ENCODE data around the gene PDIA4. TPM values are rescaled to one million over a fixed set of nuclear protein-coding genes. Genes with fewer than 3 reads are reported as not detected.

Gene PDIA4
- total RNA-seq, 1 experiment from 2014 or later = 281 TPM

GRCh38 chr7:149007146-149007545 is 21.2 kb downstream of the PDIA4 start:
- ChIA-PET CTCF (interaction anchor here (0.6 to 1.1 kb wide), 4 partner anchors 14 to 61 kb away, joined by 4 to 5 read pairs (median 4); no protein-coding TSS in a partner anchor), POLR2A (no interaction called here)
- Histone ChIP-seq H3K36me3 (ENCODE audit: control insufficient read depth, insufficient read depth, low read length) (peaks cover 32% of the 10 kb centered on the region), H3K27ac (ENCODE audit: low read length) (no peak overlapping the region), H3K4me1 (ENCODE audit: control insufficient read depth, insufficient read depth, low read length) (no peaks in the 10 kb centered on the region), H3K9me3 (ENCODE audit: control insufficient read depth, insufficient read depth, low read depth, low read length) (no peaks in the 10 kb centered on the region), H3K4me3 (ENCODE audit: low read depth in 2 of 2, low read length in 2 of 2) (no peak overlapping the region), H3K27me3 (ENCODE audit: control insufficient read depth, insufficient read depth, low read length) (no peaks in the 10 kb centered on the region)
- intact Hi-C loops (cut with micrococcal nuclease; ENCODE audit: unreplicated experiment) (no loop called here), in situ Hi-C loops (cut with HindIII; ENCODE audit: low pct_unique_long_range_greater_than_20kb, low sequenced_read_pairs) (no loop called here)
- DNase-seq (ENCODE audit: low read depth, low spot score) (no peak), ATAC-seq (no peak)
- no TSS peak for BruUV-seq (replicated peaks)
- TF ChIP-seq CTCF (IDR thresholded peaks at IDR 0.05) (no peak), POLR2AphosphoS5 (IDR thresholded peaks at IDR 0.05; ENCODE audit: low read depth, low read length) (no peak), TCF7L2 (IDR thresholded peaks at IDR 0.05; ENCODE audit: low read depth, low read length) (no peak), SIN3A (IDR thresholded peaks at IDR 0.05; ENCODE audit: borderline replicate concordance, insufficient read depth, low read depth, low read length) (no peak)
- TF ChIP-seq, protein P1, sequence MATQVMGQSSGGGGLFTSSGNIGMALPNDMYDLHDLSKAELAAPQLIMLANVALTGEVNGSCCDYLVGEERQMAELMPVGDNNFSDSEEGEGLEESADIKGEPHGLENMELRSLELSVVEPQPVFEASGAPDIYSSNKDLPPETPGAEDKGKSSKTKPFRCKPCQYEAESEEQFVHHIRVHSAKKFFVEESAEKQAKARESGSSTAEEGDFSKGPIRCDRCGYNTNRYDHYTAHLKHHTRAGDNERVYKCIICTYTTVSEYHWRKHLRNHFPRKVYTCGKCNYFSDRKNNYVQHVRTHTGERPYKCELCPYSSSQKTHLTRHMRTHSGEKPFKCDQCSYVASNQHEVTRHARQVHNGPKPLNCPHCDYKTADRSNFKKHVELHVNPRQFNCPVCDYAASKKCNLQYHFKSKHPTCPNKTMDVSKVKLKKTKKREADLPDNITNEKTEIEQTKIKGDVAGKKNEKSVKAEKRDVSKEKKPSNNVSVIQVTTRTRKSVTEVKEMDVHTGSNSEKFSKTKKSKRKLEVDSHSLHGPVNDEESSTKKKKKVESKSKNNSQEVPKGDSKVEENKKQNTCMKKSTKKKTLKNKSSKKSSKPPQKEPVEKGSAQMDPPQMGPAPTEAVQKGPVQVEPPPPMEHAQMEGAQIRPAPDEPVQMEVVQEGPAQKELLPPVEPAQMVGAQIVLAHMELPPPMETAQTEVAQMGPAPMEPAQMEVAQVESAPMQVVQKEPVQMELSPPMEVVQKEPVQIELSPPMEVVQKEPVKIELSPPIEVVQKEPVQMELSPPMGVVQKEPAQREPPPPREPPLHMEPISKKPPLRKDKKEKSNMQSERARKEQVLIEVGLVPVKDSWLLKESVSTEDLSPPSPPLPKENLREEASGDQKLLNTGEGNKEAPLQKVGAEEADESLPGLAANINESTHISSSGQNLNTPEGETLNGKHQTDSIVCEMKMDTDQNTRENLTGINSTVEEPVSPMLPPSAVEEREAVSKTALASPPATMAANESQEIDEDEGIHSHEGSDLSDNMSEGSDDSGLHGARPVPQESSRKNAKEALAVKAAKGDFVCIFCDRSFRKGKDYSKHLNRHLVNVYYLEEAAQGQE (IDR thresholded peaks at IDR 0.05; ENCODE audit: insufficient read depth in 1 of 2, low read depth in 2 of 2, low read length in 1 of 2) = no peak

DNA sequence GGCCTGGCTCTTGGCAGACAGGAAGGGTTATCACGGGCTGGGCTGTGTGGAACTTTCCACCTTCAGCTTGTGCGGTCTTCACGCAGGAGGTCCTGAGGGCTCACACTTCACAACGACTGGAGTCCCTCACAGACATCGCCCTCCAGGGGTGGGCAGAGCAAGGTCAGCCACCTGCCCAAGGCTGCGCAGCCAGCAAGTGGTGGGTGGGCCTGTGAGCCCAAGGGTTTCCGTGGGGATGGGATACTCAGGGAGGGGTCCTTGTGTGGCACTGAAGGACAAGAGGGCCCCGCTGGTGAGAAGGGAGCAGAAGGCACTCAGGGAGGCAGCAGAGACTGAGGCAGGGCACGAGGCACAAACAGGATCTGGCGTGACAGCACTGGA is 22.0 kb downstream of the PDIA4 start:
- BruUV-seq (replicated peaks) = no TSS peak
- ATAC-seq (no peak), DNase-seq (ENCODE audit: low read depth, low spot score) (no peak)
- Histone ChIP-seq H3K27me3 (ENCODE audit: control insufficient read depth, insufficient read depth, low read length) (no peaks in the 10 kb centered on the region), H3K4me3 (ENCODE audit: low read depth in 2 of 2, low read length in 2 of 2) (no peak overlapping the region), H3K9me3 (ENCODE audit: control insufficient read depth, insufficient read depth, low read depth, low read length) (no peaks in the 10 kb centered on the region), H3K27ac (ENCODE audit: low read length) (no peak overlapping the region), H3K4me1 (ENCODE audit: control insufficient read depth, insufficient read depth, low read length) (no peaks in the 10 kb centered on the region), H3K36me3 (ENCODE audit: control insufficient read depth, insufficient read depth, low read length) (peaks cover 32% of the 10 kb centered on the region)
- CTCF ChIA-PET = interaction anchor here (1.0 to 1.1 kb wide), 2 partner anchors 15 to 59 kb away, joined by 4 read pairs; no protein-coding TSS in a partner anchor
- POLR2A ChIA-PET = no interaction called here
- intact Hi-C loops (cut with micrococcal nuclease; ENCODE audit: unreplicated experiment) = no loop called here
- TF ChIP-seq POLR2AphosphoS5 (IDR thresholded peaks at IDR 0.05; ENCODE audit: low read depth, low read length) = no peak
- TF ChIP-seq SIN3A (IDR thresholded peaks at IDR 0.05; ENCODE audit: borderline replicate concordance, insufficient read depth, low read depth, low read length) = no peak
- TF ChIP-seq, protein P1 (IDR thresholded peaks at IDR 0.05; ENCODE audit: insufficient read depth in 1 of 2, low read depth in 2 of 2, low read length in 1 of 2) = no peak
- TF ChIP-seq CTCF (IDR thresholded peaks at IDR 0.05) = no peak
- no peak for TF ChIP-seq TCF7L2 (IDR thresholded peaks at IDR 0.05; ENCODE audit: low read depth, low read length)
- in situ Hi-C loops (cut with HindIII; ENCODE audit: low pct_unique_long_range_greater_than_20kb, low sequenced_read_pairs) = no loop called here
